ENCODE measurements around the gene BAK1. TPM values are rescaled to one million over a fixed set of nuclear protein-coding genes. Genes with fewer than 3 reads are reported as not detected.

Gene BAK1
- total and polyA plus RNA-seq, 7 experiments from 2014 or later, result 9.6 to 78.8 (median 21.7) TPM

GRCh38 chr6:33576668-33577067, 3.4 kb downstream of the BAK1 start:
- ChIA-PET CTCF (interaction anchor here (0.6 to 1.3 kb wide), 6 partner anchors 9 to 252 kb away, joined by 3 to 5 read pairs (median 4); partner anchors contain the start of gene UQCC2), POLR2A (interaction anchor here (1.2 kb wide), 1 partner anchor 118 kb away, joined by 4 read pairs; no protein-coding TSS in a partner anchor)
- Mint-ChIP-seq H3K4me3 (peak overlapping the region in 8 of 10 donors; percentile 19 to 99 (median 66)), H3K9me3 (peaks cover 0 to 4% (median 0%) of the 10 kb centered on the region in 11 donors), H3K27me3 (no peaks in the 10 kb centered on the region), H3K27ac (peak overlapping the region in 8 of 9 donors; percentile 52 to 98 (median 88)), H3K36me3 (peaks cover 0 to 36% (median 8%) of the 10 kb centered on the region in 5 donors), H3K4me1 (peaks cover 29 to 45% (median 40%) of the 10 kb centered on the region in 7 donors)
- Histone ChIP-seq H3K4me1 (ENCODE audit: control insufficient read depth in 2 of 2, insufficient read depth in 2 of 2, low read length in 2 of 2) (peaks cover 21 to 31% of the 10 kb centered on the region in 2 donors), H3K4me3 (ENCODE audit: low read length) (no peak overlapping the region), H3K9me3 (ENCODE audit: control insufficient read depth in 2 of 3, low read length in 3 of 3) (no peaks in the 10 kb centered on the region), H3K27me3 (ENCODE audit: control insufficient read depth in 2 of 2, insufficient read depth in 2 of 2, low read length in 2 of 2) (no peaks in the 10 kb centered on the region), H3K36me3 (ENCODE audit: control insufficient read depth in 2 of 3, insufficient read depth in 3 of 3, low read length in 3 of 3) (peaks cover 22 to 35% (median 23%) of the 10 kb centered on the region in 3 experiments), H3K27ac (ENCODE audit: low read depth, low read length) (peak overlapping the region; percentile 83)
- DNase-seq (no peak), ATAC-seq (no peak)
- intact Hi-C loops (cut with micrococcal nuclease), result no loop called here

- no peaks in the 10 kb centered on the region for H3K9me3 ChIP-seq (ENCODE audit: control insufficient read depth in 2 of 3, low read length in 3 of 3)
- Mint-ChIP-seq H3K27me3 (peaks cover 0 to 3% (median 0%) of the 10 kb centered on the region in 5 donors), H3K36me3 (peaks cover 0 to 40% (median 8%) of the 10 kb centered on the region in 5 donors), H3K4me3 (peak overlapping the region in 1 of 10 donors; percentile 8), H3K4me1 (peaks cover 31 to 54% (median 51%) of the 10 kb centered on the region in 7 donors), H3K9me3 (peaks cover 0 to 4% (median 0%) of the 10 kb centered on the region in 11 donors), H3K27ac (peak overlapping the region in 6 of 9 donors; percentile 36 to 62 (median 47))
- ATAC-seq (no peak), DNase-seq (no peak)
- peaks cover 28 to 34% of the 10 kb centered on the region in 2 donors for H3K4me1 ChIP-seq (ENCODE audit: control insufficient read depth in 2 of 2, insufficient read depth in 2 of 2, low read length in 2 of 2)
- peaks cover 22 to 35% (median 23%) of the 10 kb centered on the region in 3 experiments for H3K36me3 ChIP-seq (ENCODE audit: control insufficient read depth in 2 of 3, insufficient read depth in 3 of 3, low read length in 3 of 3)
- no peak overlapping the region for H3K4me3 ChIP-seq (ENCODE audit: low read length)
- CTCF ChIA-PET, result interaction anchor here (0.6 kb wide), 2 partner anchors 10 to 71 kb away, joined by 3 read pairs; no protein-coding TSS in a partner anchor
- intact Hi-C loops (cut with micrococcal nuclease), result no loop called here
- H3K27ac ChIP-seq (ENCODE audit: low read depth, low read length), result no peak overlapping the region
- H3K27me3 ChIP-seq (ENCODE audit: control insufficient read depth in 2 of 2, insufficient read depth in 2 of 2, low read length in 2 of 2), result no peaks in the 10 kb centered on the region
- POLR2A ChIA-PET, result interaction anchor here (0.6 to 1.2 kb wide), 3 partner anchors 48 to 730 kb away, joined by 3 to 4 read pairs (median 3); no protein-coding TSS in a partner anchor
Measured at GRCh38 chr6:33575211-33575610, 4.9 kb downstream of the BAK1 start.

GRCh38 chr6:33571637-33572316, 8.3 kb downstream of the BAK1 start:
- ChIA-PET CTCF (interaction anchor here (1.3 kb wide), 1 partner anchor 13 kb away, joined by 3 read pairs; no protein-coding TSS in a partner anchor), POLR2A (interaction anchor here (0.6 to 4.0 kb wide), 12 partner anchors 8 to 181 kb away, joined by 3 to 23 read pairs (median 8); partner anchors contain the start of genes BAK1, ITPR3, SYNGAP1 and ZBTB9)
- peaks cover 0 to 46% (median 4%) of the 10 kb centered on the region in 5 donors for H3K36me3 Mint-ChIP-seq
- intact Hi-C loops (cut with micrococcal nuclease), result loop anchor here (1.0 to 5.0 kb wide), 19 partner anchors 9 to 1185 kb away; partner anchors contain the start of genes BAK1 (in 2 of the 2), CUTA (in 2 of the 2), ZBTB9 (in 2 of the 2) and B3GALT4 (in 1 of the 2)
- H3K36me3 ChIP-seq (ENCODE audit: control insufficient read depth in 2 of 3, insufficient read depth in 3 of 3, low read length in 3 of 3), result peaks cover 19 to 29% (median 23%) of the 10 kb centered on the region in 3 experiments
- DNase-seq (no peak), ATAC-seq (no peak)
- no peaks in the 10 kb centered on the region for H3K27me3 ChIP-seq (ENCODE audit: control insufficient read depth in 2 of 2, insufficient read depth in 2 of 2, low read length in 2 of 2)
- peaks cover 11 to 58% (median 34%) of the 10 kb centered on the region in 7 donors for H3K4me1 Mint-ChIP-seq
- H3K27me3 Mint-ChIP-seq, result peaks cover 0 to 3% (median 0%) of the 10 kb centered on the region in 5 donors
- H3K4me3 Mint-ChIP-seq, result peak overlapping the region; percentile 80 to 99 (median 94)
- H3K4me3 ChIP-seq (ENCODE audit: low read length), result peak overlapping the region; percentile 85
- peak overlapping the region; percentile 98 for H3K27ac ChIP-seq (ENCODE audit: low read depth, low read length)
- H3K9me3 ChIP-seq (ENCODE audit: control insufficient read depth in 2 of 3, low read length in 3 of 3), result no peaks in the 10 kb centered on the region
- peaks cover 0 to 2% (median 0%) of the 10 kb centered on the region in 11 donors for H3K9me3 Mint-ChIP-seq
- peak overlapping the region; percentile 99 to 100 (median 100) for H3K27ac Mint-ChIP-seq
- peaks cover 21 to 22% of the 10 kb centered on the region in 2 donors for H3K4me1 ChIP-seq (ENCODE audit: control insufficient read depth in 2 of 2, insufficient read depth in 2 of 2, low read length in 2 of 2)

GRCh38 chr6:33570806-33571636, 9.1 kb downstream of the BAK1 start:
- peak; percentile 91 for ATAC-seq

GRCh38 chr6:33568826-33569570, 11.1 kb downstream of the BAK1 start:
- peak overlapping the region in 8 of 9 donors; percentile 85 to 100 (median 100) for H3K27ac Mint-ChIP-seq
- peak overlapping the region in 6 of 10 donors; percentile 3 to 48 (median 29) for H3K4me3 Mint-ChIP-seq
- no peaks in the 10 kb centered on the region for H3K9me3 Mint-ChIP-seq
- H3K4me1 Mint-ChIP-seq, result peaks cover 8 to 47% (median 31%) of the 10 kb centered on the region in 7 donors
- Histone ChIP-seq H3K4me3 (ENCODE audit: low read length) (no peak overlapping the region), H3K9me3 (ENCODE audit: control insufficient read depth in 2 of 3, low read length in 3 of 3) (no peaks in the 10 kb centered on the region), H3K4me1 (ENCODE audit: control insufficient read depth in 2 of 2, insufficient read depth in 2 of 2, low read length in 2 of 2) (peaks cover 19 to 21% of the 10 kb centered on the region in 2 donors), H3K27me3 (ENCODE audit: control insufficient read depth in 2 of 2, insufficient read depth in 2 of 2, low read length in 2 of 2) (no peaks in the 10 kb centered on the region), H3K27ac (ENCODE audit: low read depth, low read length) (peak overlapping the region; percentile 1), H3K36me3 (ENCODE audit: control insufficient read depth in 2 of 3, insufficient read depth in 3 of 3, low read length in 3 of 3) (peaks cover 3 to 6% (median 4%) of the 10 kb centered on the region in 3 experiments)
- peaks cover 0 to 3% (median 0%) of the 10 kb centered on the region in 5 donors for H3K27me3 Mint-ChIP-seq
- ChIA-PET POLR2A (interaction anchor here (0.7 to 4.0 kb wide), 7 partner anchors 7 to 1731 kb away, joined by 3 to 23 read pairs (median 10); partner anchors contain the start of genes ITPR3 and ZBTB9), CTCF (interaction anchor here (0.6 to 1.2 kb wide), 2 partner anchors 17 to 19 kb away, joined by 3 read pairs; no protein-coding TSS in a partner anchor)
- DNase-seq (no peak), ATAC-seq (no peak)
- intact Hi-C loops (cut with micrococcal nuclease), result no loop called here
- peaks cover 0 to 41% (median 0%) of the 10 kb centered on the region in 5 donors for H3K36me3 Mint-ChIP-seq

More at GRCh38 chr6:33570806-33571636, 9.1 kb downstream of the BAK1 start:
- CTCF ChIA-PET, result interaction anchor here (0.5 to 1.3 kb wide), 6 partner anchors 9 to 671 kb away, joined by 3 to 9 read pairs (median 3); partner anchors contain the start of gene BAK1
- H3K27me3 Mint-ChIP-seq, result peaks cover 0 to 3% (median 0%) of the 10 kb centered on the region in 5 donors
- Histone ChIP-seq H3K27me3 (ENCODE audit: control insufficient read depth in 2 of 2, insufficient read depth in 2 of 2, low read length in 2 of 2) (no peaks in the 10 kb centered on the region), H3K9me3 (ENCODE audit: control insufficient read depth in 2 of 3, low read length in 3 of 3) (no peaks in the 10 kb centered on the region), H3K4me3 (ENCODE audit: low read length) (peak overlapping the region; percentile 85), H3K36me3 (ENCODE audit: control insufficient read depth in 2 of 3, insufficient read depth in 3 of 3, low read length in 3 of 3) (peaks cover 19 to 26% (median 23%) of the 10 kb centered on the region in 3 experiments), H3K4me1 (ENCODE audit: control insufficient read depth in 2 of 2, insufficient read depth in 2 of 2, low read length in 2 of 2) (peaks cover 19 to 21% of the 10 kb centered on the region in 2 donors), H3K27ac (ENCODE audit: low read depth, low read length) (peak overlapping the region; percentile 98)
- peak overlapping the region; percentile 99 to 100 (median 100) for H3K27ac Mint-ChIP-seq
- DNase-seq, result peak; percentile 81 to 98 (median 95)
- POLR2A ChIA-PET, result interaction anchor here (0.5 to 4.0 kb wide), 29 partner anchors 8 to 726 kb away, joined by 3 to 23 read pairs (median 4); partner anchors contain the start of genes BAK1, CUTA, ITPR3 and SYNGAP1
- intact Hi-C loops (cut with micrococcal nuclease), result loop anchor here (1.0 to 5.0 kb wide), 20 partner anchors 9 to 1186 kb away; partner anchors contain the start of genes BAK1 (in 2 of the 2), CUTA (in 2 of the 2), KIFC1 (in 2 of the 2) and ZBTB9 (in 2 of the 2)
- peaks cover 0 to 2% (median 0%) of the 10 kb centered on the region in 11 donors for H3K9me3 Mint-ChIP-seq
- peaks cover 8 to 57% (median 31%) of the 10 kb centered on the region in 7 donors for H3K4me1 Mint-ChIP-seq
- H3K36me3 Mint-ChIP-seq, result peaks cover 0 to 46% (median 4%) of the 10 kb centered on the region in 5 donors
- H3K4me3 Mint-ChIP-seq, result peak overlapping the region; percentile 80 to 99 (median 94)
